ENCODE measurements around the gene ADAMTS3. TPM values are rescaled to one million over a fixed set of nuclear protein-coding genes. Genes with fewer than 3 reads are reported as not detected.

ADAMTS3 gene
- total RNA-seq, 2 experiments from 2014 or later: not detected

- no peak overlapping the region for H3K27ac Mint-ChIP-seq
- ATAC-seq (no peak), DNase-seq (no peak)
- H3K36me3 Mint-ChIP-seq (ENCODE audit: low read depth): no peaks in the 10 kb centered on the region
- peaks cover 2% of the 10 kb centered on the region for H3K27me3 Mint-ChIP-seq
- intact Hi-C loops (cut with DNase I, micrococcal nuclease): no loop called here
- ChIA-PET CTCF (interaction anchor here (0.5 kb wide), 1 partner anchor 21 kb away, joined by 3 read pairs; no protein-coding TSS in a partner anchor), POLR2A (no interaction called here)
- no peaks in the 10 kb centered on the region for H3K9me3 Mint-ChIP-seq (ENCODE audit: low read depth)
- H3K4me1 Mint-ChIP-seq: no peaks in the 10 kb centered on the region
- H3K4me3 Mint-ChIP-seq: no peak overlapping the region
These were observed 210.5 kb downstream of the ADAMTS3 start for GRCh38 chr4:72358483-72358882.

GRCh38 chr4:72357908-72358307 is 211.1 kb downstream of the ADAMTS3 start:
- intact Hi-C loops (cut with DNase I, micrococcal nuclease): no loop called here
- no peak overlapping the region for H3K4me3 Mint-ChIP-seq
- H3K4me1 Mint-ChIP-seq: no peaks in the 10 kb centered on the region
- peaks cover 2% of the 10 kb centered on the region for H3K27me3 Mint-ChIP-seq
- DNase-seq: no peak
- H3K27ac Mint-ChIP-seq: no peak overlapping the region
- ChIA-PET CTCF (no interaction called here), POLR2A (no interaction called here)
- no peaks in the 10 kb centered on the region for H3K36me3 Mint-ChIP-seq (ENCODE audit: low read depth)
- no peaks in the 10 kb centered on the region for H3K9me3 Mint-ChIP-seq (ENCODE audit: low read depth)
- no peak for ATAC-seq

GRCh38 chr4:72352711-72353110 is 216.3 kb downstream of the ADAMTS3 start:
- H3K9me3 Mint-ChIP-seq (ENCODE audit: low read depth): no peaks in the 10 kb centered on the region
- peaks cover 5% of the 10 kb centered on the region for H3K27me3 Mint-ChIP-seq
- H3K4me1 Mint-ChIP-seq: no peaks in the 10 kb centered on the region
- CTCF ChIA-PET: no interaction called here
- no peak overlapping the region for H3K4me3 Mint-ChIP-seq
- no peak for DNase-seq
- no peak overlapping the region for H3K27ac Mint-ChIP-seq
- no peak for ATAC-seq
- H3K36me3 Mint-ChIP-seq (ENCODE audit: low read depth): no peaks in the 10 kb centered on the region
- intact Hi-C loops (cut with DNase I, micrococcal nuclease): no loop called here
- POLR2A ChIA-PET: no interaction called here

GRCh38 chr4:72351521-72351920 is 217.5 kb downstream of the ADAMTS3 start:
- ChIA-PET CTCF (no interaction called here), POLR2A (no interaction called here)
- intact Hi-C loops (cut with DNase I, micrococcal nuclease): no loop called here
- Mint-ChIP-seq H3K4me3 (no peak overlapping the region), H3K4me1 (no peaks in the 10 kb centered on the region), H3K36me3 (ENCODE audit: low read depth) (no peaks in the 10 kb centered on the region), H3K27me3 (peaks cover 8% of the 10 kb centered on the region), H3K27ac (no peak overlapping the region), H3K9me3 (ENCODE audit: low read depth) (no peaks in the 10 kb centered on the region)
- no peak for ATAC-seq
- DNase-seq: no peak

- no peak for DNase-seq
- no peak overlapping the region for H3K27ac Mint-ChIP-seq
- POLR2A ChIA-PET: no interaction called here
- peaks cover 6% of the 10 kb centered on the region for H3K27me3 Mint-ChIP-seq
- H3K4me3 Mint-ChIP-seq: no peak overlapping the region
- CTCF ChIA-PET: no interaction called here
- no peaks in the 10 kb centered on the region for H3K9me3 Mint-ChIP-seq (ENCODE audit: low read depth)
- intact Hi-C loops (cut with DNase I, micrococcal nuclease): no loop called here
- no peaks in the 10 kb centered on the region for H3K36me3 Mint-ChIP-seq (ENCODE audit: low read depth)
- ATAC-seq: no peak
- no peaks in the 10 kb centered on the region for H3K4me1 Mint-ChIP-seq
These were observed 220.3 kb downstream of the ADAMTS3 start for GRCh38 chr4:72348701-72349100.

GRCh38 chr4:72344418-72344817 is 224.6 kb downstream of the ADAMTS3 start:
- H3K27me3 Mint-ChIP-seq: peaks cover 7% of the 10 kb centered on the region

GRCh38 chr4:72341432-72341820 is 227.6 kb downstream of the ADAMTS3 start:
- H3K36me3 Mint-ChIP-seq (ENCODE audit: low read depth): no peaks in the 10 kb centered on the region
- H3K9me3 Mint-ChIP-seq (ENCODE audit: low read depth): no peaks in the 10 kb centered on the region
- DNase-seq (no peak), ATAC-seq (no peak)
- intact Hi-C loops (cut with DNase I, micrococcal nuclease): no loop called here
- no peak overlapping the region for H3K4me3 Mint-ChIP-seq
- ChIA-PET CTCF (interaction anchor here (0.9 kb wide), 1 partner anchor 14 kb away, joined by 4 read pairs; no protein-coding TSS in a partner anchor), POLR2A (no interaction called here)
- no peak overlapping the region for H3K27ac Mint-ChIP-seq
- peaks cover 5% of the 10 kb centered on the region for H3K27me3 Mint-ChIP-seq
- no peaks in the 10 kb centered on the region for H3K4me1 Mint-ChIP-seq

More at GRCh38 chr4:72344418-72344817, 224.6 kb downstream of the ADAMTS3 start:
- DNase-seq (no peak), ATAC-seq (no peak)
- intact Hi-C loops (cut with DNase I, micrococcal nuclease): no loop called here
- Mint-ChIP-seq H3K27ac (no peak overlapping the region), H3K4me3 (no peak overlapping the region), H3K4me1 (no peaks in the 10 kb centered on the region), H3K36me3 (ENCODE audit: low read depth) (no peaks in the 10 kb centered on the region), H3K9me3 (ENCODE audit: low read depth) (no peaks in the 10 kb centered on the region)
- ChIA-PET POLR2A (no interaction called here), CTCF (no interaction called here)

GRCh38 chr4:72340803-72341431 is 228.1 kb downstream of the ADAMTS3 start:
- DNase-seq (no peak), ATAC-seq (no peak)
- H3K4me1 Mint-ChIP-seq: no peaks in the 10 kb centered on the region
- H3K27me3 Mint-ChIP-seq: peaks cover 5% of the 10 kb centered on the region
- no peak overlapping the region for H3K27ac Mint-ChIP-seq
- H3K9me3 Mint-ChIP-seq (ENCODE audit: low read depth): no peaks in the 10 kb centered on the region
- H3K36me3 Mint-ChIP-seq (ENCODE audit: low read depth): no peaks in the 10 kb centered on the region
- H3K4me3 Mint-ChIP-seq: no peak overlapping the region
- intact Hi-C loops (cut with DNase I, micrococcal nuclease): no loop called here
- POLR2A ChIA-PET: no interaction called here
- CTCF ChIA-PET: no interaction called here

- Mint-ChIP-seq H3K4me3 (no peak overlapping the region), H3K4me1 (no peaks in the 10 kb centered on the region), H3K36me3 (ENCODE audit: low read depth) (no peaks in the 10 kb centered on the region), H3K27me3 (peaks cover 3% of the 10 kb centered on the region), H3K9me3 (ENCODE audit: low read depth) (no peaks in the 10 kb centered on the region), H3K27ac (no peak overlapping the region)
- POLR2A ChIA-PET: no interaction called here
- no peak for ATAC-seq
- DNase-seq: no peak
- intact Hi-C loops (cut with DNase I, micrococcal nuclease): no loop called here
- CTCF ChIA-PET: no interaction called here
These were observed 231.0 kb downstream of the ADAMTS3 start for GRCh38 chr4:72338060-72338459.

- H3K9me3 Mint-ChIP-seq (ENCODE audit: low read depth): no peaks in the 10 kb centered on the region
- POLR2A ChIA-PET: no interaction called here
These were observed 238.6 kb downstream of the ADAMTS3 start for GRCh38 chr4:72330381-72330780.

GRCh38 chr4:72326692-72327632 is 242.1 kb downstream of the ADAMTS3 start:
- no peak overlapping the region for H3K27ac Mint-ChIP-seq
- peaks cover 5% of the 10 kb centered on the region for H3K27me3 Mint-ChIP-seq
- no peaks in the 10 kb centered on the region for H3K36me3 Mint-ChIP-seq (ENCODE audit: low read depth)
- no peak for ATAC-seq
- ChIA-PET CTCF (interaction anchor here (0.7 to 2.9 kb wide), 15 partner anchors 8 to 695 kb away, joined by 3 to 18 read pairs (median 4); no protein-coding TSS in a partner anchor), POLR2A (no interaction called here)
- no peaks in the 10 kb centered on the region for H3K4me1 Mint-ChIP-seq
- no peaks in the 10 kb centered on the region for H3K9me3 Mint-ChIP-seq (ENCODE audit: low read depth)
- H3K4me3 Mint-ChIP-seq: no peak overlapping the region
- intact Hi-C loops (cut with DNase I, micrococcal nuclease): loop anchor here (1.0 to 10.0 kb wide), 5 partner anchors 142 to 1328 kb away; no protein-coding TSS in a partner anchor
- DNase-seq: no peak

More at GRCh38 chr4:72330381-72330780, 238.6 kb downstream of the ADAMTS3 start:
- H3K4me3 Mint-ChIP-seq: no peak overlapping the region
- CTCF ChIA-PET: no interaction called here
- ATAC-seq (no peak), DNase-seq (no peak)
- no peaks in the 10 kb centered on the region for H3K36me3 Mint-ChIP-seq (ENCODE audit: low read depth)
- H3K4me1 Mint-ChIP-seq: no peaks in the 10 kb centered on the region
- intact Hi-C loops (cut with DNase I, micrococcal nuclease): no loop called here
- H3K27me3 Mint-ChIP-seq: no peaks in the 10 kb centered on the region
- no peak overlapping the region for H3K27ac Mint-ChIP-seq

GRCh38 chr4:72325215-72325614 is 243.8 kb downstream of the ADAMTS3 start:
- Mint-ChIP-seq H3K9me3 (ENCODE audit: low read depth) (no peaks in the 10 kb centered on the region), H3K4me1 (no peaks in the 10 kb centered on the region), H3K4me3 (no peak overlapping the region), H3K27ac (no peak overlapping the region), H3K27me3 (peaks cover 10% of the 10 kb centered on the region), H3K36me3 (ENCODE audit: low read depth) (no peaks in the 10 kb centered on the region)
- ATAC-seq (no peak), DNase-seq (no peak)
- POLR2A ChIA-PET: no interaction called here
- CTCF ChIA-PET: interaction anchor here (0.7 to 2.9 kb wide), 3 partner anchors 9 to 933 kb away, joined by 4 to 18 read pairs (median 5); no protein-coding TSS in a partner anchor
- intact Hi-C loops (cut with DNase I, micrococcal nuclease): loop anchor here in 1 of 2 experiments (10.0 kb wide), 1 partner anchor 1330 kb away; no protein-coding TSS in a partner anchor
